Stimulated activated naive CD4-positive, alpha-beta T cell (primary cell): Measurements from ENCODE around the gene NRIP2.

ENCODE experiments used
- DNase-seq, 6 experiments: peaks; one replicate each; lab custom pipeline; 2025; lab: John Stamatoyannopoulos, UW

Gene NRIP2

DNA sequence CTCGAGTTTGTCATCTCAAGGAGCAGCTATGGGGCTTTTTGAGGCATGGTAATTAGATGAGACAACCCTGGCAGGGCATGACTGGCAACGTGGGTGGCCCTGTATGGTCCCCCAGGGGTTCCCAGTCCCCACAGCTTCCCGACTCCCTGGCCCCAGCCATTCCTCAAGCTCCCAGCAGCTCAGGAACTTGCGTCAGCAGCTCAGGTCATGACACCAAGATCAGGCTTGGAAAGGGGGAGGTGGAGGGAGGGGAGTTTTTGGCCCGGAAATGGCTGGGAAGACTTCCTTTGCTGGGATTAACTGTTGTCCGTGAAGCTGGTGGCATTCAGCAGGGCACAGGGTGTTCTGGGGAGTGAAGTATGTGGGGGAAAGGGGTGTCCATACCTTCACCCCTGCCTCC lies 10.4 kb upstream of the NRIP2 start:
- DNase-seq = no peak

DNA sequence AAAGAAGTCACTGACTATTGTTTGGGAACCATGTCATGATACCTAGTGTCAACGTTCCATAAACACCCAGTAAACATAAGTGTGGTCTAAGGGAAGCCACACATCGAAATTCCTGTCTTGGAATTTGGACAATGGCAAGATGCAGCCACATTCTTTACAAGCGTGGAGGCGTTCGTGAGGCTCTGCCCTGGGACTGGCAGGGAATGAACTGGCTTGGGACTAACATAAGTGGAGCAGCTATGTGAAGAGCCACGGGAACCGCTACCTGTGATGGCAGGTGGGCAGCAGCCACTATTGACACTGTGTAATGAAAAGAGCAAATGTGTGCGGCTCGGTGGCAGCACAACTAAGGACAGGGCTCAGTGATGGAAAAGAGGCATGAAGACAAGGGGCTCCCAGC lies 10.0 kb upstream of the NRIP2 start:
- no peak for DNase-seq

DNA sequence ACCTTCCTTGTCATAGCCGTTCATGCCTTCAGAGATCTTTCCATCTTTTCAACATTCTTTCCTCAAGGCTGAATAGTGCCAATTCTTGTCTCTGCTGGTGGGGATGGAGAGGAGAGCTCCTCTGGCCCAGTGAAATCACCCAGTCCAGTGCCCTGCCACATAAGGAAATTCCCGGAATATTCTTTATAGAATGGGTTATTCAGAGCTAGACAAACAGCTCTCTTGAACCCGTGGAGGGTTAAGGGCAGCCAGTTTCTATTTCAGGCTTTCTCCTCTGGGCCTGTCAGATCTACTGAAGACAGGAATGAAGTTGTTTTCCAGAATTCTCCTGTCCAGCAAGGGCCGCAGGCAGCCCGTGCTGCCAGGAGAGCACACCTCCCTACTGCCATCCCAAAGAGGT lies 8.1 kb upstream of the NRIP2 start:
- DNase-seq = no peak

DNA sequence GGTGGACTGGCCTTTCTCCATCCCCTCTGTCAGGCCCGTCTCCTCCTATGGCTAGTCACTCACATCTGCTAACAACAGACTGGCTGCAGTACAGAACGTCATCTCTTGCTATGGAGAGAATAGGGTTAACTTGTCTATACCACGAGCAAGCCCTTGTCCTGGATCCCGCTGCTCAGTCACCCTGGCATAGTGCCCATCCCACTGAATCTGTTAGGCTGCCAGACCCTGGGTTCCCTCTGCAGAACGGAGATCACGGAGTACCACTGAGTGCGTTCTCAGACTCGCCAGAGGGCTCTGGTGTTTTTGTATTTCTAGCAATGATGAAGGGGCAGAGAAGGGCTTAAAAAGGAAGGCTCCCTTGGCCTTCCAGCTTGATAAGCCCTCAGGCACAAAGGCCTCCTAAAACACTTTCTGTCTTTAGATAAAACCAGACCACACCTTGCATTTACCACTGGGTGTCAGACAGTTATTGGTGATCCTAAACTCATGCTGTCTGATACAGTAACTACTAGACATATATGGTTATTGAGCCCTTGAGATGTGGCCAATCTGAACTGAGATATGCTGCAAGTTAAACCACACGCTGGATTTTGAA lies 6.3 kb upstream of the NRIP2 start:
- no peak for DNase-seq

DNA sequence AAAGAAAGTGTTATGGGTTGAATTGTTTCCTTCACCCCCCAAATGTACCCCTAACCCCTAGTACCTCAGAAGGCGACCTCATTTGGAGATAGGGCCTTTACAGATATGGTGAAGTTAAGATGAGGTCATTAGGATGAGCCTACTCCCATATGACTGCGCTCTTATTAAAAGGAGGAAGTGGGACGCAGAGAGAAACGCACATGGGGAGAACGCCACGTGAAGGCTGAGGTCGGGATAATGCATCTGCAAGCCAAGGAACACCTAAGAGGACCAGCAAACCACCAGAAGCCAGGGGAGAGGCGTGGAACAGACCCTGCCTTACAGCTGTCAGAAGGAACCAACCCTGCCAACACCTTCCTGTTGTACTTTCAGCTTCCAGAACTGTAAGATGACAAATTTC lies 1.7 kb upstream of the NRIP2 start:
- no peak for DNase-seq

DNA sequence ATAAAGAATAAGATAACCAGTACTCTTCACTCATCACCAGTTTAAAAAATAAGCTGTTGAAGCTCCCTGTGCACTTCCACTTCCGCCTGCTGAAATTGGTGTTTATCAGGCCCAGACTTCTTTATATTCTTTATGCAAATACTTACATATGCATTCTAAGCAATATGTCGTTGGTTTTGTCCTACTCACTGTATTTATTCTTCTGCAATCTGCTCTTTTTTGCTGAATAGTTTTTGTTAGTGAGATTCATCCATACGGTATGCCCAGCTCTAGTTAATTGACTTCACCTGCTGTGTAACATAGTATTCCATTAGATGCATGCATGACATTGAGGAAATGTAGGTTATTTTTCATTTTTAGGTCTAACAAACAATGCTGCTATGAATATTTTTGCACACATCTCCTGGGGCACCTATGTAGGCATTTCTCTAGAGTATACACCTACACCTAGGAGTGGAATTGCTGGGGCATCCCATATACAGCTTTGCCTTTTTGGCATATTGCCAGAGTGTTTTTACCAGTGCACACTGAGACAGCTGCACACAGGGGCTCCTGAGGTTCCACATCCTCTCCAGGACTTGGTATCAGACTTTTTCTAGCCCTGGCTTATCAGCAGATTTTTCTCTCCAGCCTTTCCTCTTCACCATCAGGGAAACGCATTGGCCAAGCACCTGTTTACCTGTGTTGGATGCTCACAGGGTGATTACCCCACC lies 1.0 kb upstream of the NRIP2 start:
- no peak for DNase-seq

DNA sequence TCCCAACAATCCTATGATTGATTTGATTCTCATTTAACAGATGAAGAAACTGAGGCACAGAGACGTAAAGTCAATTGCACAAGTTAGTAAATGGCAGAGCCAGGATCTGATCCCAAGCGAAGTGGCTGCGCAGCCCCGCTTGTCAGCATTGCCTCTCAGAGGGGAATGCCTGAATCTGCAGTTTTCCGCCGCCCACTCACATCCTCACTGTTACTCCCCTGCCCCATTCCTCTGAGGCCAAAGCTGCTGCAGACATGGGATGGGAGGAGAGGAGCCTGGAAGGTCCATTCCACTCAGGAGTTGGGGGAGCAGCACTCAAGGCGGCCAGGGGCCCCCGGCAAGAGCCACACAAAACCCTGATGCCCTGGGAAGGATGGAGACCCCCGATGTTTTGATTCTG lies 1.0 kb downstream of the NRIP2 start:
- no peak for DNase-seq

DNA sequence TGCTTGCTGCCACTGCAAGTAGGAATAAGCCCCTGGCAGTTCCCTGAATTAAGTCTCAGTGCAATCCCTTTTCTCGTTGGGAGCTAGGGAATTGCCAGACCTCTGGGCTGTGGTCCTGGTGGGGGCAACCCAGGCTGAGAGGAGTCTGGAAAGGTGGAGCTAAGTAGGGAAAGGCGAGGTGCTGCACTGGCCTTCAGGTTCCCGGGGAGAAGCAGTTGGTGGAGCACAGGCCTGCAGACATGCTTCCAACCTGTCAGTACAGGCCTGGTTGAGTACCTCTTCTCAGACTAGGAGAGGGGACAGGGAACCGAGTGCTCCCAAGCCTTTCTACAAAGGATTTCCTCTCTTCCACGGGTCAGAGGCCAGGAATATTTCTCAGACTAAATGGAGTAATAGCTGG lies 1.5 kb downstream of the NRIP2 start:
- DNase-seq = no peak

DNA sequence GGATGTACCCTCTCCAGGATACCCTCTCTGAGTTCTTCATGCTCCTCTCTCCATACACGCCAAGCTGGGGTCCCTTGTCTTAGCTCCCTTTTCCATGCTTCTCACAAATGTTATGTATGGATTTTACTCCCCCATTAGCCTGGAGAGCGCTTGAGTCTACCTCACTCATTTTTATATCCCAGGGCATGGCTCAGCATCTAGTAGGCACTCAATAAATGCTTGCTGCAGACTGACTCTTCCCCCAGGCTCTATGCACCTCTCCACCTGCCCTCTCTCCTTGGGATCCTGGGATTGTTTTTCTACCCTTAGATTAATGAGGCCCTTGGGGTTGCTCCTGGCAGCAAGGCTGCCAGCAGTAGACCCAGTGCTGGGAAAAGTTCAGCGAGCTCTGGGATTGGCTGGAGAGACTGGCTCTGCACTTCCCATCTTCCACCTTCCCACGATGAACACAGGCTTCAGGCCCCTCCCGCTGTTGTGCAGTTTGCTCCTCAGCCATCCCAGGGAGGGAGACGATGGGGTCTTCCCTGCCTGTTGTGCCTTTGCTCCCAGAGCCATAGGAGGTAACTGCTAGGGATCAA lies 2.2 kb downstream of the NRIP2 start:
- DNase-seq = no peak

DNA sequence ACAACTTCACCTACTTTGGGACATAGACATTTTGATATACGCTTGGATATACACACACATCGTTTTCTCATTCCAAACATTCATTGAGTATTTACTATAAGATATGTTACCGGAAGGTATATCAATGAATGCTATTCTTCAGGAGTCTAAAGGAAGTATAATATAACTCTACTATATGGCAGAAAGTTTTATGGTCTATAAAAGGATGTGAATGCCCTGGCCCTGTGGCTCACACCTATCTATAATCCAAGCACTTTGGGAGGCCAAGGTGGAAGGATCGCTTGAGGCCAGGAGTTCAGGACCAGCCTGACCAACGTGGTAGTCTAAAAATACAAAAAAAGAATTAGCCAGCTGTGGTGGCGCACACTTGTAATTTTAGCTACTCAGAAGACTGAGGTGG lies 5.6 kb downstream of the NRIP2 start:
- no peak for DNase-seq

DNA sequence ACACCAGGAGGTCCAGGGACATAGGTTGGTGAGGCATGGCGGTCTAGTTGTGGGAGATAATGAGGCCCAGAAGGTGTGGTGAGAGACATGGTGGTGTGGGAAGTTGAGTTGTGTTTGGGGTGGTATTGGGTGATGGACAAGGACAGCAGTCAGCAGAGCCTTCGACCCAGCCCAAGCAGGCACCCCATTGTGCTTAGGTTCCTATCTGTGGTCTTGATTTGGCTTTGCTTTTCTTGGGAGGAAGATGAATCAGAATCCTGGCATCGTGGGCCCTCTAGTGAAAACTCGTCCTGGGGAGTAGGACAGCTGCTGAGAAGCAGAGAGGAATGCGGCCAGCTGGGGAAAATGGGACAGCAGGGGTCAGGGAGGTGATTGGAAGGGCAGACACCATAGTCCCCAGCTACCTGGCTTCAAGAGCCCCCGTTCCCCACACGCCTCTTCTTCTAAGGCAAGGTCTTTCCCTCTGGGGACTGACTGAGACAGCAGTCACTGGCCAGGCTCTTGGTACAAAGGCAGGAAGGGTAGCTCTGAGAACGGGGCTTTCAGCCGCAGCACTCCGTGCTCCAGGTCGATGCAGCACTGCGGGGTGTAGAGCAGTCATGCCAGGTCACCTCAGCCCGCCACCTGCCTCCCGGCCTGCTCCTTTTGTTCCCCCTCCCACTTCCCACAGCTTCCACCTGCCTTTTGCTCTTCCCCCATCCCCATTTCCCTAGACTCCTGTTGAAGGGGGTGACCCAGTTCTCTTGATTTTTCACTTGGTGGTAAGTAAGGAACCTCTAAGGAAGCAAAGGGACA lies 7.9 kb downstream of the NRIP2 start:
- DNase-seq = no peak

DNA sequence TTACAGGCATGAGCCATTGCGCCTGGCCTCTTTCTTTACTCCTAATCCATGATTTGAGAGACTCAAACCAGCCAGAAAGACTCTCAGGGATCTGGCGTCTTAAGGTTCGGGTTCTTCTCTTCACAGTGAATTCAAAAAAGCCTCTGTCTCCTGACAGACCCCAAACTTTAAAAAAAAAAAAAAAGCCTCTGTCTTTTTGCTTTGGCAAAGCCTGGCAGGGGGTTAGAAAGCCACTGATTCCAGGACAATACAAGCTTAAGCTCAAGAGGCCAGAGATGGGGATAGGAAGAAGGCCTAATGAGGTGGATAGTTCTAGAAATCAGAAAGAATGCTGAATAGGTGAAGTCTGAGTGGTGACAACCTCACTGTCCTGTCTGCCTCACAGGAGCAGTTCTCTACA lies 8.8 kb downstream of the NRIP2 start:
- no peak for DNase-seq

DNA sequence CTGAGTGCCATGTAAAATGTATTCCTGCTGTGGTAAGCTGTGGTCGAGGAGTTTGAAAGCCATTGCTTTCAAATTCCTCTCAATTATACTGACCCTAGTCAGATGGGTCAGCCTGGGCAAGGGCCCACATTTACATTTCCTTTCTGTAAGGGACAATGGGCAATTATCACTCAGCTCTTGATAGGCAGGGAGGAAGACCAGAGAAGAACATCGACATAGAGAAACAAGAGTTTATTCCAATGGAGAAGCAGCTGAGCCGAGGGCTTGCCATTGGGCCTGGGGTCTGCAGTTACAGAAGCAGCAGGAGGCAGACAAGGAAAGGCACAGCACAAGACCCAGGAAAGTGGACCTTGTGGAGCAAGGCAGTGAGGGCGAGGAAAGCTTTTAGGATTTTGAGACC lies 9.7 kb downstream of the NRIP2 start:
- DNase-seq = no peak

DNA sequence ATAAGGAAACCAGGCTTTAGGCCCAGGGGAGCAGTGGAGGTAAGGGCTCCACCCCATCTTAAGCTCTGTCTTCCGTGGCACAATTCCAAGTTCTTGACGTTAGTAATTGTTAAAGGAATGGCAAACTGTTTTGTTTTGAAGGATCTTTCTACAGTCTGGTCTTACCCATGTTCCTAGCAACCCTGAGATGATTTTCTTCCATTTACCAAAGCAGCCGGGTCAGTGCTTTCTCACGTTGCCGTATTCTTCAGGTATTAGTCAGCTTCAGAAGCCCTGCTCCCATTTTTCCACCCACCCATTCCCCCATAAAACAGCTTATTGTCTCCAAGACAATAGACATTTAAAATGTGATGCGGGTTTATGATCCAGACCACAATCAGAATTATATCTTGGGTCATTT lies 10.3 kb downstream of the NRIP2 start:
- no peak for DNase-seq

DNA sequence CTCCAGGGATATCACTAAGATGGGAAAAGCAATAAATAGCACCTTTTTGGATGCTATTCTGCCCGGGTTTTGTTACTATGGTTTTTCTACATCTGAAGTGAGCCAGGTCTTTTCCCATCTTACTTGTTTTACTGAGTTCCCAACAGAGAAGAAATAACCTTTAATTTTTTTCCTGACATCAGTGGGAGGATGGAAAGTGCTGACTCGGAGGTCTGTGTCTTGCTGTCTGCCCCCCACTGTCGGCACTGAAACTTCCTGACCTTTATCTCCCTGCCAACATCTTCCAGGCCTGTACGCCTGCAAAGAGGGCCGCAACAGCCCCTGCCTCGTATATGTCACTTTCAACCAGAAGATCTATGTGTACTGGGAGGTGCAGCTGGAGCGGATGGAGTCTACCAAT lies 11.4 kb downstream of the NRIP2 start:
- DNase-seq = no peak

DNA sequence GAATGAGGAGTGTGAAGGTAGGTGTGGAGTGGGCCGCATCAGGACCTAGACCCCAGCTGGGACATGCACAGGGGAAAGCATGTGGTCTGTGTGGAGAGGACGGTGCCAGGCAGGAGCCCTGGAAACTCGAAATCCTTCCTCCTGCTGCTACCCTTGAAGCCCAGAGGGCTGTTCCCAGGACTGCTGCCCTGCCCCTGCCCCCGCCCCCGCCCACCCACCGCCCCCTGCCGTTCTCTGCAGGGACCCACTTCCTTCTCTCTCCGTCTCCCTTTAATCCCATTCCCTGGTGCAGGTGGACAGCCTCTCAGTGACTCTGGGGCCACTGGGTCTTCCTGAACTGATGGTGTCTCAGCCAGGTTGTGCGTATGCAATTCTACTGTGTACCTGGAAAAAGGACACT lies 14.4 kb downstream of the NRIP2 start:
- DNase-seq = no peak

DNA sequence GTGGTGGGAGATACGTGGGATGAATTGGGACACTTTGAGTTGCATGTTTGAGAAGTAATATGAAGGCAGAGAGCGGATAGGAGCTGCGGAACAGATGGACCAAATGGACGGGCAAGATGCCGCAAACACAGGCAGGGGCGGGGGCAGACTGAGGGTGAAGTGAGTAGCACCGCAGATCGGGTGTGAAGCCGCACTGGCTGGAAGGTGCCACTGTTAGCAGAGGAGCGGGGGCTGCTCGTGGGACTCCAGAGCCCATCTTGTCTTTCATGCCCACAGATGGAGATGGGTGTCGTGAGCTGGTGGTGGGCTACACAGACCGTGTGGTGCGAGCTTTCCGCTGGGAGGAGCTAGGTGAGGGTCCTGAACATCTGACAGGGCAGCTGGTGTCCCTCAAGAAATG lies 15.0 kb downstream of the NRIP2 start:
- no peak for DNase-seq

DNA sequence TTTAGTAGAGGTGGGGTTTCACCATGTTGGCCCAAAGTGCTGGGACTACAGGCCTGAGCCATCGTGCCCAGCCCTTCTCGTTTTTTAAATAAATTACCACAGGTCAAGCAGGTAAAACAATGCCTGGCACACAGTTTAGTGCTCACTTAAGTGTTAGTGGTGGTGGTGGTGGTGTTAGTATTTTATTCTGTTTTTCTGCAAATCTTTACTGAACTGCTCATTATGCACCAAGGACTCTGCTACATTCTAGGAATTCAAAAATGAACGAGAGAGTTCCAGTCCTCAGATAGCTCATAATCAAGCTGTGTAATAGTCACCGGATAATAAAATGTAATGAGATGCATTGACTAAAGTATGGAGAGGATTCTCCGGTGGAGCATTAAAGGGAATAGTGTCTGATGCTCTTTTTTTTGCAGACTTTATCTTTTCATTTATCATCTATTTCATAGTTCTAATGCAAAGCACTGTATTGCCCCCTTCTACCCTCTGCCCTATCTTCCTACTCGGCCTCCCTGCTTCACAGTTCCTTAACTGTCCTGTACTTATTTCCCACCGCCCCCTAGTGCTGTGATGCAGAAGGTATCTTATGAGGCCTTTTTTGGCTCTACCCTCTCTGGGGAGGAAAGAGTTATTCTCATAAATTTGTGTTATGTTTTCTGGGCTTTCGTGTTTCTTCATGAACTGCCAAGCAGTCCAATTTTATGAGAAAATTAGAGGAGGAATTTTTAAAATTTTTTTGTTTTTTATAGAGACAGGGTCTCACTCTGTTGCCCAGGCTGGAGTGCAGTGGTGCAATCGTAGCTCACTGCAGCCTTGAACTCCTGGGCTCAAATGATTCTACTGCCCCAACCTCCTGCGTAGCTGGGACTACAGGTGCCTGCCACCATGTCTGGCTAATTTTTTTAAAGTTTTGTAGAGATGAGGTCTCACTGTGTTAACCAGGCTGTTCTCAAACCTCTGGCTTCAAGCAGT lies 21.3 kb downstream of the NRIP2 start:
- peak in 5 of 6 experiments; percentile 9 to 43 (median 26) for DNase-seq

DNA sequence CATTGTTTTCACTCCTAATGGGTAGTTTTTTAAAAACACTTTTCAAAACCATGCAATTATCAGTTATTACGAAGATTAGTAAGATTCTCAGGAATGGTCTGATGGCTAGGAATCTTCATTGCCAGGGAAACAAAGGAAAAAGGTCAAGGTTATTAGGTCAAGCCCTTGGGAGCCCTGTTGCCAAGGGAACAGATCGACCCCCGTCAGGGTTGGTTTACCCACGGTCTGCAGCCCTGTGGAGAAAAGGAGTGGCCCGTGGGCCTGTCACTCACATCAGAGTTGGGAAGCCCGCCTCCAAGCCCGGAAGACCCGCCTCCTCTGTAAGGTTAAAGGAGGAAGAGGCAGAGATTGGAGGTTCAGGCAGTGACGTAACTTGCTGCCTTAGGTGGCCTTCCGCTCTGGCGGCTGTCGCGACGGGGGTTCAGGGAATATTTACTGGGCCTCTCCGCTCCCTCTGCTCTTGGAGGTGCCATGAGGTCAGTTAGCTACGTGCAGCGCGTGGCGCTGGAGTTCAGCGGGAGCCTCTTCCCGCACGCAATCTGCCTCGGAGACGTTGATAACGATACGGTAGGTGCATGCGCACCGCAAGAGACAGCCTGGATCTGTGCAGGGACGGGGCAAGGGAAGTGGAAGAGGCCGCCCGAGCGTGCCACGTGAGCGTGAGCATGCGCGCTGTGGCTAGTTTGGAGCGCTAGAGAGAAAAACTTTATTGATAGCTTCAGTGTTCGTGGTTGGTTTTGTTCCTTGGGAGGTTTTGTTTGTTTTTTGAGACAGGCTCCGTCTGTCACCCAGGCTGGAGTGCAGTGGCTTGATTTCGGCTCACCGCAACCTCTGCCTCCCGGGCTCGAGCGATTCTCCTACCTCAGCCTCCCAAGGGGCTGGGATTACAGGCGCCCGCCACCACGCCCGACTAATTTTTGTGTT lies 22.3 kb downstream of the NRIP2 start, which contains the start of gene ITFG2:
TSS of gene ITFG2 (plus strand) at position 379 of the 924 bp plus-strand sequence. CDS start at position 472, 93 bp downstream.
- DNase-seq = peak; percentile 90 to 100 (median 96)

DNA sequence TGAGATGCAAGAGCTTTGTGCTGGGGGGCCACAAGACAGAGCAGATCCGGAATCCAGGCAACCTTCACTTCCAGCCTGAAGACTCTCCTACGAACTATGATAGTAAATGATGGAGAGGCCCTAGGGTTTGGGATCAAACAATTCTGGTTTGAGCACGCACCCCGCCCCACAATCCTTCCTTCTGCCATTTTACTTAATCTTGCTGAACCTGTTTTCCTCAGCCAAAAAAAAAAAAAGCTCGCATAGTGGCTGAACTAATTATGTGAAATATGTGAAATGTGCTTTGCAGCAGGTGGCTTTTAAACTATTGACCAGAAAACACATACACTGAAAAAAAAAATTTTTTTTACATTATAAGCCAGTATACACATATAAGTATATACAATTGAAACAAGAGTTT lies 23.0 kb downstream of the NRIP2 start:
- no peak for DNase-seq

DNA sequence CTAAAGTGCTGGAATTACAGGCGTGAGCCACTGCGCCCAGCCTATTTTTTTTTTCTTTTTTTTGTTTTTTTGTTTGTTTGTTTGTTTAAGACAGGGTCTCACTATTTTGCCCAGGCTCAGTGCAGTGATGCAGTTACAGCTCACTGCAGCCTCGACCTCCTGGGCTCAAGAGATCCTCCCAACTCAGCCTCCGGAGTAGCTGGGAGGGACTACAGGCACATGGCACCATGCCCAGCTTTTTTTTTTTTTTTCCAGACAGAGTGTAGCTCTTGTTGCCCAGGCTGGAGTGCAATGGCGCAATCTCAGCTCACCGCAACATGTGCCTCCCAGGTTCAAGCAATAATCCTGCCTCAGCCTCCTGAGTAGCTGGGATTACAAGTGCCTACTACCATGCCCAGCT lies 28.1 kb downstream of the NRIP2 start:
- no peak for DNase-seq
